Skin of body (tissue), 2 donors: ENCODE data around the gene SCLT1. TPM values are rescaled to one million over a fixed set of nuclear protein-coding genes. Genes with fewer than 3 reads are reported as not detected.
A peak's percentile ranks its signal among the peaks of the same experiment; 100 is the strongest.
"Not testable (repeated sequence)": the region's sequence is repeated elsewhere in the genome, so short reads cannot be mapped to it uniquely, and the experiment has no call there.

Experiments used
- DNase-seq: peaks from one replicate; lab custom pipeline; 2025; lab: John Stamatoyannopoulos, UW
- total RNA-seq: library from RNA; depleted of rRNA; stranded (reverse); fragments of >200 nt; gene quantifications from one replicate; pipeline ENCODE4 v1.2.3, GENCODE V29; 2014

SCLT1 gene
- 28.3 TPM for total RNA-seq

GRCh38 chr4:129093191-129093920 lies at the start of gene SCLT1:
TSS of gene SCLT1 (minus strand) at chr4:129093539. CDS start at chr4:129093103, 436 bp downstream.
- DNase-seq = peak; percentile 99

- no peak for DNase-seq
Measured at GRCh38 chr4:129140521-129140920, 47.2 kb upstream of the SCLT1 start.

GRCh38 chr4:129138810-129139496 lies 45.6 kb upstream of the SCLT1 start:
- DNase-seq = no peak

- no peak for DNase-seq
Measured at GRCh38 chr4:129136433-129136832, 43.1 kb upstream of the SCLT1 start.

GRCh38 chr4:129131343-129131742 lies 38.0 kb upstream of the SCLT1 start:
- DNase-seq = no peak

GRCh38 chr4:129129143-129129542 lies 35.8 kb upstream of the SCLT1 start:
- no peak for DNase-seq

- not testable (repeated sequence) for DNase-seq
Measured at GRCh38 chr4:129126614-129127013, 33.3 kb upstream of the SCLT1 start.

- DNase-seq = no peak
Measured at GRCh38 chr4:129117705-129118104, 24.4 kb upstream of the SCLT1 start.

GRCh38 chr4:129113919-129114318 lies 20.6 kb upstream of the SCLT1 start:
- no peak for DNase-seq

- DNase-seq = no peak
Measured at GRCh38 chr4:129113434-129113833, 20.1 kb upstream of the SCLT1 start.

GRCh38 chr4:129111919-129112318 lies 18.6 kb upstream of the SCLT1 start:
- DNase-seq = no peak

GRCh38 chr4:129110931-129111330 lies 17.6 kb upstream of the SCLT1 start:
- DNase-seq = no peak

GRCh38 chr4:129109965-129110824 lies 16.9 kb upstream of the SCLT1 start:
- DNase-seq = no peak

- DNase-seq = no peak
Measured at GRCh38 chr4:129098531-129099001, 5.2 kb upstream of the SCLT1 start.

- DNase-seq = peak; percentile 84
Measured at GRCh38 chr4:129095811-129096454, 2.6 kb upstream of the SCLT1 start, which contains the start of gene C4orf33. TSS of gene C4orf33 (plus strand) at chr4:129096152. CDS start at chr4:129102611, 6,459 bp downstream.

GRCh38 chr4:129094347-129094746 lies 1.0 kb upstream of the SCLT1 start:
- DNase-seq = no peak

- peak; percentile 75 for DNase-seq
Measured at GRCh38 chr4:129092631-129093190, 628 bp downstream of the SCLT1 start.

GRCh38 chr4:129087516-129087915 lies 5.8 kb downstream of the SCLT1 start:
- no peak for DNase-seq

- no peak for DNase-seq
Measured at GRCh38 chr4:129085472-129085871, 7.9 kb downstream of the SCLT1 start.

- no peak for DNase-seq
Measured at GRCh38 chr4:129082302-129082701, 11.0 kb downstream of the SCLT1 start.

GRCh38 chr4:129080129-129080528 lies 13.2 kb downstream of the SCLT1 start:
- no peak for DNase-seq
